ENCODE results near the gene GOPC.

GOPC gene

DNA sequence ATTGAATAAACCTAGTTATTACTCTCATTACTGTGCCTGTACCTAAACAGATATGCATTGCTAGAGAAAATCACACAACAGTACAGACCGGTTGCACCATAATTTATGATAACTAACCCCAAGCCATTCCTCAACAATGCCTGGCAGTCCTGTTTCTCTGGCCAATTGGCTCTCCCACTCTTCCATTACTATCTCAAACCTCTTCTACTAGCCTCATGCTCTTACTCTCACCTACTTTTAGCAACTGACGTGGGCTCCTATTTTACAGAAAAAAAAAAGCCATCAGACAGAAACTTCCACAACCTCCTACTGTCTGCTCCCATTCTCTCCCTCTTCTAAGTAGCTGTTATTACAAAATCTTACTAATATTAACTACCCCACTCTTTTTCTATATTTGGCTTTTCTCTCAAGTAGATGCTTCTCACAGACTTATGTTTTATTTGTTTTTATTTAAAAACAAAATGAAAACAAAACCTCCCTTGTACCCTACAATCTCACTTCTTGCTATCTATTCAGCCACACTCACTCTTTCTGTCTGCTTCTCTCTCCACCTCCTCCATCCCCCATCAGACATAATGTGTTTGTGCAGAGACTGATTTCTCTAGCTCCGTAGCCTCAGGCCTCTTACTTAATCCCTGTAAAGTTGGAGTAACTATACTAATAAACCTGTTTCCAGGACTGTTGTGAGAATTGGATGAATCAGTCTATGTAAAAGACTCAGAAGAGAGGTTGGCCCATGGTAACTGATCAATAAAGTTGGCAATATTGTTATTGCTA is 9.1 kb downstream of the GOPC start:
- Histone ChIP-seq H3K4me1 (ENCODE audit: control insufficient read depth, low read depth, low read length) (peaks cover 4% of the 10 kb centered on the region), H3K36me3 (ENCODE audit: control insufficient read depth, insufficient read depth, low read length) (no peaks in the 10 kb centered on the region), H3K56ac (ENCODE audit: low read length) (no peak overlapping the region), H2BK5ac (ENCODE audit: low read length) (no peak overlapping the region), H2BK120ac (ENCODE audit: low read depth, low read length) (no peak overlapping the region), H3K9ac (ENCODE audit: low read length) (no peak overlapping the region), H3K79me2 (ENCODE audit: control insufficient read depth, insufficient read depth, low read length) (peaks cover 4% of the 10 kb centered on the region), H4K5ac (ENCODE audit: low read length) (no peak overlapping the region), H3K27me3 (ENCODE audit: insufficient read depth, low read length, poor library complexity) (no peaks in the 10 kb centered on the region), H3K79me1 (ENCODE audit: low read length) (peaks cover 5% of the 10 kb centered on the region), H3K18ac (ENCODE audit: low read length) (no peak overlapping the region), H4K8ac (ENCODE audit: low read depth, low read length) (no peak overlapping the region), H2AK5ac (ENCODE audit: low read length) (no peak overlapping the region), H3K4me2 (ENCODE audit: low read length) (no peak overlapping the region), H3K4ac (ENCODE audit: low read depth, low read length) (no peak overlapping the region), H3K27ac (ENCODE audit: low read depth, low read length) (no peak overlapping the region), H3K23ac (ENCODE audit: low read length) (no peak overlapping the region), H2BK15ac (replicated peaks; ENCODE audit: low read depth) (no peak overlapping the region), H3K4me3 (ENCODE audit: low read length) (no peak overlapping the region)
- WGBS (ENCODE audit: extremely low coverage, insufficient coverage, low lambda C conversion rate): no CpG with 5 or more reads among the region's 3 CpGs
- DNase-seq: no peak

GRCh38 chr6:117591405-117591804 is 10.9 kb downstream of the GOPC start:
- Histone ChIP-seq H2AK5ac (ENCODE audit: low read length) (no peak overlapping the region), H3K27me3 (ENCODE audit: insufficient read depth, low read length, poor library complexity) (no peaks in the 10 kb centered on the region), H4K5ac (ENCODE audit: low read length) (no peak overlapping the region), H3K18ac (ENCODE audit: low read length) (no peak overlapping the region), H3K4me1 (ENCODE audit: control insufficient read depth, low read depth, low read length) (peaks cover 4% of the 10 kb centered on the region), H3K4ac (ENCODE audit: low read depth, low read length) (no peak overlapping the region), H3K36me3 (ENCODE audit: control insufficient read depth, insufficient read depth, low read length) (no peaks in the 10 kb centered on the region), H3K23ac (ENCODE audit: low read length) (no peak overlapping the region), H4K8ac (ENCODE audit: low read depth, low read length) (no peak overlapping the region), H3K79me1 (ENCODE audit: low read length) (peaks cover 5% of the 10 kb centered on the region), H3K4me3 (ENCODE audit: low read length) (no peak overlapping the region), H3K4me2 (ENCODE audit: low read length) (no peak overlapping the region), H3K56ac (ENCODE audit: low read length) (no peak overlapping the region), H2BK5ac (ENCODE audit: low read length) (no peak overlapping the region), H3K27ac (ENCODE audit: low read depth, low read length) (no peak overlapping the region), H2BK120ac (ENCODE audit: low read depth, low read length) (no peak overlapping the region), H2BK15ac (replicated peaks; ENCODE audit: low read depth) (no peak overlapping the region), H3K79me2 (ENCODE audit: control insufficient read depth, insufficient read depth, low read length) (peaks cover 6% of the 10 kb centered on the region), H3K9ac (ENCODE audit: low read length) (no peak overlapping the region)
- no peak for DNase-seq
- WGBS (ENCODE audit: extremely low coverage, insufficient coverage, low lambda C conversion rate): no CpG with 5 or more reads among the region's 3 CpGs

- no peak overlapping the region for H3K9ac ChIP-seq (ENCODE audit: low read length)
- no peak overlapping the region for H3K27ac ChIP-seq (ENCODE audit: low read depth, low read length)
- no peak overlapping the region for H3K4me3 ChIP-seq (ENCODE audit: low read length)
- H3K4me2 ChIP-seq (ENCODE audit: low read length): no peak overlapping the region
- no peak for DNase-seq
- peaks cover 4% of the 10 kb centered on the region for H3K4me1 ChIP-seq (ENCODE audit: control insufficient read depth, low read depth, low read length)
- no peak overlapping the region for H3K18ac ChIP-seq (ENCODE audit: low read length)
- peaks cover 7% of the 10 kb centered on the region for H3K79me1 ChIP-seq (ENCODE audit: low read length)
- no peak overlapping the region for H3K4ac ChIP-seq (ENCODE audit: low read depth, low read length)
- H2BK15ac ChIP-seq (replicated peaks; ENCODE audit: low read depth): no peak overlapping the region
- no peak overlapping the region for H4K5ac ChIP-seq (ENCODE audit: low read length)
- no peak overlapping the region for H4K8ac ChIP-seq (ENCODE audit: low read depth, low read length)
- no peaks in the 10 kb centered on the region for H3K36me3 ChIP-seq (ENCODE audit: control insufficient read depth, insufficient read depth, low read length)
- H3K23ac ChIP-seq (ENCODE audit: low read length): no peak overlapping the region
- H2BK120ac ChIP-seq (ENCODE audit: low read depth, low read length): no peak overlapping the region
- WGBS (ENCODE audit: extremely low coverage, insufficient coverage, low lambda C conversion rate): no CpG with 5 or more reads among the region's 5 CpGs
- no peak overlapping the region for H2BK5ac ChIP-seq (ENCODE audit: low read length)
- H3K79me2 ChIP-seq (ENCODE audit: control insufficient read depth, insufficient read depth, low read length): peaks cover 8% of the 10 kb centered on the region
- H2AK5ac ChIP-seq (ENCODE audit: low read length): no peak overlapping the region
- H3K27me3 ChIP-seq (ENCODE audit: insufficient read depth, low read length, poor library complexity): no peaks in the 10 kb centered on the region
- H3K56ac ChIP-seq (ENCODE audit: low read length): no peak overlapping the region
Observed at GRCh38 chr6:117590447-117590846, 11.9 kb downstream of the GOPC start.

DNA sequence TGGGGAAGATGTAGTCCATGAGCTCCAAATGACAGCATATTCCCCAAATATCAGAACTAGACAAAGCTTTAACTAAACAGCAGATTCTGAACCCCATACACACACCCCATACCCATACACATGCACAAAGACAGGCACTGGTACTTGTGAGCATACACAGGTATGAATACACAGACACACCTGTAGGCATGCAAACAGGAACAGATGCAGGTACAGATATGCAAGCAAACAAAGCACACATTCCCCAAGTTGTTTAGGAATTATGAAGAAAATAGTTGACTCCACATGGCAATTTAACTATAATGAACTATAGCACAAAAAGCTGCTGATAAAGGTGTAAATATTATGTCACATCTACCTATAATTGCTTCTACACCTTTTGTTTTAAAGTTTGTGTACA is 16.7 kb downstream of the GOPC start:
- no peak overlapping the region for H3K18ac ChIP-seq (ENCODE audit: low read length)
- no peak overlapping the region for H3K4ac ChIP-seq (ENCODE audit: low read depth, low read length)
- peaks cover 7% of the 10 kb centered on the region for H3K79me2 ChIP-seq (ENCODE audit: control insufficient read depth, insufficient read depth, low read length)
- no peaks in the 10 kb centered on the region for H3K4me1 ChIP-seq (ENCODE audit: control insufficient read depth, low read depth, low read length)
- H3K27ac ChIP-seq (ENCODE audit: low read depth, low read length): no peak overlapping the region
- no peak overlapping the region for H3K56ac ChIP-seq (ENCODE audit: low read length)
- no peak overlapping the region for H2BK120ac ChIP-seq (ENCODE audit: low read depth, low read length)
- no peak overlapping the region for H2BK5ac ChIP-seq (ENCODE audit: low read length)
- DNase-seq: no peak
- H2AK5ac ChIP-seq (ENCODE audit: low read length): no peak overlapping the region
- H3K4me2 ChIP-seq (ENCODE audit: low read length): no peak overlapping the region
- H3K79me1 ChIP-seq (ENCODE audit: low read length): peaks cover 8% of the 10 kb centered on the region
- H4K8ac ChIP-seq (ENCODE audit: low read depth, low read length): no peak overlapping the region
- H3K4me3 ChIP-seq (ENCODE audit: low read length): no peak overlapping the region
- H3K23ac ChIP-seq (ENCODE audit: low read length): no peak overlapping the region
- H3K36me3 ChIP-seq (ENCODE audit: control insufficient read depth, insufficient read depth, low read length): no peaks in the 10 kb centered on the region
- no peaks in the 10 kb centered on the region for H3K27me3 ChIP-seq (ENCODE audit: insufficient read depth, low read length, poor library complexity)
- H3K9ac ChIP-seq (ENCODE audit: low read length): no peak overlapping the region
- H2BK15ac ChIP-seq (replicated peaks; ENCODE audit: low read depth): no peak overlapping the region
- H4K5ac ChIP-seq (ENCODE audit: low read length): no peak overlapping the region

GRCh38 chr6:117574198-117574597 is 28.1 kb downstream of the GOPC start:
- no peak overlapping the region for H3K4ac ChIP-seq (ENCODE audit: low read depth, low read length)
- H3K4me1 ChIP-seq (ENCODE audit: control insufficient read depth, low read depth, low read length): no peaks in the 10 kb centered on the region
- H4K5ac ChIP-seq (ENCODE audit: low read length): no peak overlapping the region
- no peak overlapping the region for H2BK120ac ChIP-seq (ENCODE audit: low read depth, low read length)
- H2BK15ac ChIP-seq (replicated peaks; ENCODE audit: low read depth): no peak overlapping the region
- H3K36me3 ChIP-seq (ENCODE audit: control insufficient read depth, insufficient read depth, low read length): no peaks in the 10 kb centered on the region
- H3K18ac ChIP-seq (ENCODE audit: low read length): no peak overlapping the region
- DNase-seq: no peak
- no peak overlapping the region for H3K27ac ChIP-seq (ENCODE audit: low read depth, low read length)
- H3K23ac ChIP-seq (ENCODE audit: low read length): no peak overlapping the region
- H4K8ac ChIP-seq (ENCODE audit: low read depth, low read length): no peak overlapping the region
- H3K4me2 ChIP-seq (ENCODE audit: low read length): no peak overlapping the region
- H3K4me3 ChIP-seq (ENCODE audit: low read length): no peak overlapping the region
- no peaks in the 10 kb centered on the region for H3K79me2 ChIP-seq (ENCODE audit: control insufficient read depth, insufficient read depth, low read length)
- H3K9ac ChIP-seq (ENCODE audit: low read length): no peak overlapping the region
- WGBS (ENCODE audit: extremely low coverage, insufficient coverage, low lambda C conversion rate): no CpG with 5 or more reads among the region's 4 CpGs
- H3K79me1 ChIP-seq (ENCODE audit: low read length): no peaks in the 10 kb centered on the region
- H2BK5ac ChIP-seq (ENCODE audit: low read length): no peak overlapping the region
- H3K27me3 ChIP-seq (ENCODE audit: insufficient read depth, low read length, poor library complexity): no peaks in the 10 kb centered on the region
- no peak overlapping the region for H3K56ac ChIP-seq (ENCODE audit: low read length)
- H2AK5ac ChIP-seq (ENCODE audit: low read length): no peak overlapping the region

Measured in mesendoderm (in vitro differentiated cells).